Measurements from ENCODE around the gene MYL11.

The MYL11 gene

DNA sequence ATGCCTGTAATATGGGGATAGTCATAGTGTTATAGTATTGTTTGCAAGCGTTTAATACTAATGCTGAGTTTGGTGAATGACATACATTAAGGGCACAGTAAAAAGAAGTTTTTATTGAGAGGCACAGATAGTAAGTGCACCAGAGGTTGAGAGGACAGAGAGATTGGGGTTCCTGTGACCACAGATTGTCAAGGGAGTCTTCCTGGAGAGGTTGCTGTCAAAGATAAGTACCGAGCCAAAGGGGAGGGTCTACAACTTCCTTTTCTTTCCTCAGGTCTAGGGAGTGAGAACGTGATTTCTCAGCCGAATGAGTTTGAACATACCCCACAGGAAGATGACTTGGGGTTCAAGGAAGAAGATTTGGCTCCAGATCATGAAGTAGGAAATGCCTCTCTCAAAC, 22.5 kb downstream of the MYL11 start:
- DNase-seq: no peak

DNA sequence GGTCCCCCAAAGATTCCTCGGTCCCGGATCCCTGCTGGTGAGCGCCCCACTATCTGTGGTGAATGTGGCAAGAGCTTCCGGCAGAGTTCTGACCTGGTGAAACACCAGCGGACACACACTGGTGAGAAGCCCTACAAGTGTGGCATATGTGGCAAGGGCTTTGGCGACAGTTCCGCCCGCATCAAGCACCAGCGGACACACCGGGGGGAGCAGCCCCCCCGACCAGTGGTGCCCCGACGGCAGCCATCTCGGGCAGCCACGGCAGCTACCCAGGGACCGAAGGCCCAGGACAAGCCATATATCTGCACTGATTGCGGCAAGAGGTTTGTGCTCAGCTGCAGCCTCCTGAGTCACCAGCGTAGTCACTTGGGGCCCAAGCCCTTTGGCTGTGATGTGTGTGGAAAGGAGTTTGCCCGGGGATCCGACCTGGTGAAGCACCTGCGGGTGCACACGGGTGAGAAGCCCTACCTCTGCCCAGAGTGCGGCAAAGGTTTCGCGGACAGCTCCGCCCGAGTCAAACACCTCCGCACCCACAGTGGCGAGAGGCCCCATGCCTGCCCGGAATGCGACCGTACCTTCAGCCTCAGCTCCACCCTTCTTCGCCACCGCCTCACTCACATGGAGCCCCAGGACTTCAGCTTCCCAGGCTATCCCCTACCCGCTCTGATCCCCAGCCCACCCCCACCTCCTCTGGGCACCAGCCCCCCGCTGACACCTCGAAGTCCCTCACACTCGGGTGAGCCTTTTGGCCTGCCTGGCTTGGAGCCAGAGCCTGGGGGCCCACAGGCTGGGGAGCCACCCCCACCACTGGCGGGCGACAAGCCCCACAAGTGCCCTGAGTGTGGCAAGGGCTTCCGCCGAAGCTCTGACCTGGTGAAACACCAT, 23.4 kb downstream of the MYL11 start:
- DNase-seq: no peak

DNA sequence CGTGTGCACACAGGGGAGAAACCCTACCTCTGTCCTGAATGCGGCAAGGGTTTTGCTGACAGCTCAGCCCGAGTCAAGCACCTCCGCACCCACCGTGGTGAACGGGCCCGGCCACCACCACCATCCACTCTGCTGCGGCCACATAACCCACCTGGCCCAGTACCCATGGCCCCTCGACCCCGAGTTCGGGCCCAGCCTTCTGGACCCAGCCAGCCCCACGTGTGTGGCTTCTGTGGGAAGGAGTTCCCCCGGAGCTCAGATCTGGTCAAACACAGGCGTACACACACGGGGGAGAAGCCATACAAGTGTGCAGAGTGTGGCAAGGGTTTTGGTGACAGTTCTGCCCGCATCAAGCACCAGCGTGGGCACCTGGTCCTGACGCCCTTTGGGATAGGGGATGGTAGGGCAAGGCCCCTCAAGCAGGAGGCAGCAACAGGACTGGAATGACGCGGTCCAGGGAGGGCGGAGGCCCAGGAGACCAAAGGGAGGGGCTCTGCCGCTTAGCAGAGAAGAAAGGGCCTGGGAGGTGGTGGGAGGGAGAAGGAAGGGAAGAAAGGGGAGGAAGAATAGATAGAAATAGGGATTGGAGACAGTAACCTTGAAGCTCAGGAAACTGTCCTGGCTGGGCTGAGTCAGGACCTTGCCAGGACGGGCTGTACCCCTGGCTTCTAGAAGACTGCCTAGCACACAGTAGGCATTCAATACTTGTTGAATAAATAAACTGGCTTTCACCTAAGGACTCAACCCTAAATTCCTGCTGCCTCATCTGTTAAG, 24.2 kb downstream of the MYL11 start:
- no peak for DNase-seq

DNA sequence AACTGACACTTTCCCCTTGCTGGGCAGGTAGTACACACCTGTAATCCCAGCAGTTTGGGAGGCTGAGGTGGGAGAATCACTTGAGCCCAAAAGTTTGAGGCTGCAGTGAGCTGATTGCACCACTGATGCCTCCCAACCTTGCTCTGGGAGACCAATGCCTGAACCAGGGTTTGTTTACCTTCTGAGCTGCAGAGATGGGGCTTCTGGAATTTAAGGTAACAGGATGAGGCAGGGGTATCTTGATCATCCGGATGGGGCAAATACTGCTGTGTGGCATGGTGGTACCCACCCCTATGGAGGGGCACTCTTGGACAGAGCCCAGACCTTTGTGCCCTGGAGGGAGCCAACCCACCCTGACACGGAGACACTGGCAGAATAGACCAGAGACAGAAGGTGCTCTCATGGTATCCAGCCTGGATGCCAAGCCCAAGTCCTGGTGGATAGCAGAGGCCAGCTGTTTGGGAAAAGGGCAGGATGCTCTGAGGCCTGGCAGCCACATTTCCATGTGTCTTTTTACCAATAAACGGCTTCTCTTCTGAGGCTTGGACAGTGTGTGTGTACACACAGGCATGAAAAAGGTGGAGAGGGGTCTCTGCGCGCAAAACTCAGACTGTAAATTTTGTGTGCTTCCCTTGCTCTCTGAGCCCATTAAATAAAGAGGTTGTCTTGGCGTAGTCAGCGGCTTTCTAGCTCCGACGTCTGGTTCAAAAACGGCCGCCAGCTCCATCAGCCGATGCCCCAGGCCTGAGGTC, 25.0 kb downstream of the MYL11 start:
- DNase-seq: no peak

DNA sequence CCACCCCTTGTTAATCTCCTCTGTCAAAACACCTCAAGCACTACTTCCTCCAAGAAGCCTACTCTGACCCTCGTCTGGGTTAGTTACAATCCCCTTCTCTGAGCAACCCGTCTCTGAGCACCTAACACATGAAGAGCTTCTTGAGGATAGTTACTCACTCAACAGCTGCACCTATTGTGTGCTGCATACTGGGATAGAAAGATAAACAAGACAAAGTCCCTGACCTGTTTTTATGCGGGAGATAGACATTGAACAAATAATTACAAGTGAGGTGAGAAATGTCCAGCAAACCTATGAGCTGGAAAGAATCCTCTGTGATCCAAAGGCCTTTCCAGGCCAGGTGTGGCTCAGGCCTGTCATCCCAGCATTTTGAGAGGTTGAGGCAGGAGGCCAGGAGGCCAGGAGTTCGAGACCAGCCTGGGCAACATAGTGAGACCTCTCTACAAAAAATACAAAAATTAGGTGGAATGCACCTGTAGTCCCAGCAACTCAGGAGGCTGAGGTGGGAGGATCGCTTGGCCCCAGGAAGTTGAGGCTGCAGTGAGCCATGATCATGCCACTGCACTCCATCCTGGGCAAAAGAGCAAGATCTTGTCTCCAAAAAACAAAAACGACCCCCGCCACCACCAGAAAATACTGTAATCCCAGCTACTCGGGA, 27.3 kb downstream of the MYL11 start:
- DNase-seq: no peak

DNA sequence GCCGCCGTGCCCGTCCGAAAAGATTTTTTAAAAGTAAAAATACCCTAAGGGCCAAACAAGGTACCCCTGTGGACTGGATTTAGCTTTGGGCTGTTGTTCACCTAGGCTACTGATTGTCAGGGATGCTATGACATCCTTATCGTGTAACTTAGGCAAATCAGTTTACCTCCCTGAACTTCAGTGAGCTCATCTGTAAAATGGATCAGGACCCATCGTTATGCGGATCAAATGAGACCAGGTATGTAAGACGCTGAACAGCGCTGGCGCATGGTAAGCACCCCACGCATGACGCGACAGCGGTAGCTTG, 32.1 kb downstream of the MYL11 start:
- DNase-seq: no peak

DNA sequence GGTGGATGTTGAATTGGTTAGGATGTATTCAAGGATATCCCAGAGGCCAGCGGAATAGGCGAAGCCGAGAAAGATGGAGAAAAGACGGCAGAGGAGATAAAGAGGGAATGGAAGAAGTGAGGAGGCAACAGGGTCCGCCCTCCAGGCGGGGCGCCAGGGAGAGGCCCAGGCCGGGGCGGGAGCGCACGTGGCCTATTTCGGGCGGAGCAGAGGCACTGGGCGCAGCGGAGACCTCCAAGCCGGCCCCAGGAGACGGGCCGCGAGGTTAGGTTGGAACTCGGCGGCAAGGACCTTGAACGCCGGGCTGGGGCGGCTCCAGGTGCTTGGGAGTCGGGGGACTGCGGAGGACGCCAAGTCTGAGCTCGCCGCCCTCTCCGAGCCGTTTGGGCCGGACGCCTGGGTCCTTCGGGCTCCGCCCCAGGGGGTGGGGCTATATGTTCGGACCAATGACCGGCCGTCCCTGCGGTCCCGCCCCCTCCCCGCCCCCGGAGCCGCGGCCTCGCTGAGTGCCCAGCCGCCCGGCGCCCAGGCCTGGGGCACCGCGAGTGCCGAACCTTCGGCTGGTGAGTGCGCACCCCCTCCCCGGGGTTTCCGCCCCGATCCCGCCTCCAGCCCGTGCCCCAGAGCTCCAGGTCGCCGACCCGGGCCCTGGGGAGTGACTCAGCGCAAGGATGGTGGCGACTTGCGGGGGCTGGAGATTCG, 32.7 kb downstream of the MYL11 start, which contains the start of gene ZNF771:
TSS of gene ZNF771 (plus strand) at position 505 of the 702 bp plus-strand sequence. CDS start 448 bp downstream, outside the sequence.
- DNase-seq: peak; percentile 89

DNA sequence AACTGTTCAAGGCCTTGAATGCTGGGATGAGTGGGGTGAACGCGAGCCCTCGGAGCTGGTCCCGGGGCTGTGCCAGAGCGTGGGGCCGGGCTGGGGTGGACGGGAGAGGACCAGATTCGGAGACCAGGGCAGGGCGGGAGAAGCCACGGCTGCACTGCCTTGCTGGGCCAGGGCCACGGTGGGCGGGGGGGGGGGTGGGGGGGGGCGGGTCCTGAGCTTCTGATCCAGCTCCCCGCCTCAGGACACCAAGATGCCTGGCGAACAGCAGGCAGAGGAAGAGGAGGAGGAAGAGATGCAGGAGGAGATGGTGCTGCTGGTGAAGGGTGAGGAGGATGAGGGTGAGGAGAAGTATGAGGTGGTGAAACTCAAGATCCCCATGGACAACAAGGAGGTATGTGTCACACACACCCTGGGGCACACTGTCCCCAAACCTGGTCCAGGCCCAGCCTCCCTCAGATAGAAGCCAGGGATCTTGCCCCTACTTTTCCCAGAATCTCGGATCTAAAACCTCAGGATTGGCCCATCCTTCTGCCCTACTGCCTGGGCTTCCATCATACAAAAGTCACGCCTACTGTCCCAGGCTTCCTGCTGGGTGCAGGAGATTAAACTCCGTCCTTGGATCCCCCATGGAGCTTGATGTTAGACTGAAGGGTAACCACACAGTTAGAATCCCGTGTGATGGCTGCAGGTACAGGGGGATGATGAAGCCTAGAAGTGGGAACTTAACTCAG, 33.4 kb downstream of the MYL11 start:
- DNase-seq: peak; percentile 36

DNA sequence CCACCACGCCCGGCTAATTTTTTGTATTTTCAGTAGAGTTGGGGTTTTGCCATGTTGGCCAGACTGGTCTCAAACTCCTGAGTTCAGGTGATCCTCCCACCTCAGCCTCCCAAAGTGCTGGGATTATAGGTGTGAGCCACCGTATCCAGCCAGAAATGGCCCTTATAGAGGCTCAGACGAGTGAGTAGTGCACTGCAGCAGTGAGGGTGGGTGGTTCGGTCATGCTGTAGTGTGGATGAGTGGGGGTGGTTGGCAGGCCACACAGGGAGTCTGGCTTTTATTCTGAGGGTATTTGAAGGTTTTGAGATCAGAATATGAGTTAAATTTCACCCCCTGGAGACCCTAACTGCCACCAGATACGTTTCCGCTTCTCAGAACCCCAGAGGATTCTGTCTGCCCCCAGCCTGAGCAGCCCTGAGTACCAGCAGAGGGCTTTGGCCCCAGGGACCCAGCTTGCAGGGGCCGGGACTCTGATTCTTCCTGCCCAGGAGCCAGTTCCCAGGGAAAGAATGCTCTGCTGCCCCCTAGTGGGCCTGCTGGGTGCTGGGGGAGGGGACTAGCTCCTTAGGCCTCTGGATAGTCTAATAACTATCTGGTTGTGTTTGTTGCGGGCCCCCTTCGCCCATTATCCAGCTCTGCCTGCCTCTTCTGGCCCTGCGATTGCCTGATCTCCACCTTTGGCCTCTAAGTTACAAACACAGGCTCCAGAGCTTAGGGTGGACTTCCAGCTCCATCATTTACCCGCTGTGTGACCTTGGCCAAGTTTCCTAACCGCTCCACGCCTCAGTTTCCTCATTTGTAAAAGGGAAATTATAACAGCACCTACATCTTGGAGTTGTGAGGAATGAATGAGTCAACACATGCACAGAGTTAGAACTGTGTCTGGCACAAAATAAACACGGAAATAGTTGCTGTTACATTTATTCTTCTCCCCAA, 34.8 kb downstream of the MYL11 start:
- DNase-seq: peak; percentile 86

DNA sequence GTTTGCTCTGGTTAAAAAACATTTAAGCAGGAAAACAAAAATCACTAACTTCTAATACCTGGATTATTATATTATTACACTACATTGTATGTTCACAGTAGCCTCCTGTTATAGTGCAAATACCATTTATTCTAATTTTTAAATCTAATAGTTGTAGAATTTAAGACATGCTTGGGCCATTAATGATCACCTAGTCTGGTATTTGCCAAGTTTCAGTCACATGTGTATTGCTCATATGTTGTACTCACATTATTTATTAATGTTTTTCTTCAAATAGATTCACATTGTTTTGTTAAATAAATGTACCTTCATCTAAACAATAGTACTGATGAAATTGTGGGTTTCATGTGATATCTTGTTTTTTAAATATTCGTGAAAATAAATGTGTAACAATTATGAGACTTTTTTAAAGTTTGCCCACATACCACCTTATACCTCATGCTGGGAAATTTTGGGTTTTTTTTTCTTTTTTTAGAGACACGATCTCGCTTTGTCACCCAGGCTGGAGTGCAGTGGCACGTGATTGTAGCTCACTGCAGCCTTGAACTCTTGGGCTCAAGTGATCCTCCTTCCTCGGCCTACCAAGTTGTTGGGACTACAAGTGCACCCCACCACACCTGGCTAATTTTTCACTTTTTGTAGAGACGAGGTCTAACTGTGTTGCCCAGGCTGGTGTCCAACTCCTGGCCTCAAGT, 38.7 kb downstream of the MYL11 start:
- DNase-seq: no peak

DNA sequence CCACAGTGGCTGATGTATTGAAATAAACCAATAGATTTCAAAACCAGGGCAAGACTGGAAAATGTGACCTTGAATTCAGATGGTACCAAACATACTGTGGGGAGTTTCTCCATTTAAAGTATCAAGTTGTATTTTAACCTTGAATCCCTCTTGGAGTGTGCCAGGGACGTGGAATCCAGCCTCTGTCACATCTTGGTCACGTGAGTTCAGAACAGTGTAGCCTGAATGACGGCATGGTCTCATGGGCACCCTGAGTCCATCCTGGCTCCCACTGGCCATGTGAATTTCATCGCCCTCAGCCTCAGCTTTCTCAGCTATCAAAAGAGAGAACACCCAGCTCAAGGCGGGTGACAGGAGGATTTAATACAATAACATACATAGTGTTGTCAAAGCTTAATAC, 39.6 kb downstream of the MYL11 start:
- DNase-seq: no peak

DNA sequence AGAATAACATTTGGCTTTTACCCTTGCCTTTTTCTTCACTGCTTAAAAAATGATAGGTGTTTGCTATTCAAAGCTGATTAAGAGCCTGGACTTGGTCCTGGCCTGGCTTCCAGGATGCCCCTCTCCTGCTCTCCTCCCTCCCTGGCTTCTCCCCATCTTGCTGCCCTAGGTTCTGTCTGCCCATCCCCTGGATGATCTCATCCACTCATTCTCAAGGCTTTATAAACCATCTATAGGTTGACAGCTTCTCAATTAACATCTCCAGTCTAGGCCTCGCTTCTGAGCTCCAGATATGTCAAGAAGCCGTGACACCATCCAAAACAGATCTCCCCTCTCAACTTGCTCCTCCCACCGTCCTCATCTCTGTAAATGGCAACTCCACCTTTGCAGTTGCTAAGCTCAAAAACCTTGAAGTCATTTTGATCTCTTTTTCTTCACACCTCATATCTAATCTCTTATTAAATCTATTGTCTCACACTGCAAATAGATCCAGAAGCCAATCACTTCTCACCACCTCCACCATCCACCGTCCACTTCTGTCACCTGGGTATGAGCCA, 41.5 kb downstream of the MYL11 start:
- no peak for DNase-seq

DNA sequence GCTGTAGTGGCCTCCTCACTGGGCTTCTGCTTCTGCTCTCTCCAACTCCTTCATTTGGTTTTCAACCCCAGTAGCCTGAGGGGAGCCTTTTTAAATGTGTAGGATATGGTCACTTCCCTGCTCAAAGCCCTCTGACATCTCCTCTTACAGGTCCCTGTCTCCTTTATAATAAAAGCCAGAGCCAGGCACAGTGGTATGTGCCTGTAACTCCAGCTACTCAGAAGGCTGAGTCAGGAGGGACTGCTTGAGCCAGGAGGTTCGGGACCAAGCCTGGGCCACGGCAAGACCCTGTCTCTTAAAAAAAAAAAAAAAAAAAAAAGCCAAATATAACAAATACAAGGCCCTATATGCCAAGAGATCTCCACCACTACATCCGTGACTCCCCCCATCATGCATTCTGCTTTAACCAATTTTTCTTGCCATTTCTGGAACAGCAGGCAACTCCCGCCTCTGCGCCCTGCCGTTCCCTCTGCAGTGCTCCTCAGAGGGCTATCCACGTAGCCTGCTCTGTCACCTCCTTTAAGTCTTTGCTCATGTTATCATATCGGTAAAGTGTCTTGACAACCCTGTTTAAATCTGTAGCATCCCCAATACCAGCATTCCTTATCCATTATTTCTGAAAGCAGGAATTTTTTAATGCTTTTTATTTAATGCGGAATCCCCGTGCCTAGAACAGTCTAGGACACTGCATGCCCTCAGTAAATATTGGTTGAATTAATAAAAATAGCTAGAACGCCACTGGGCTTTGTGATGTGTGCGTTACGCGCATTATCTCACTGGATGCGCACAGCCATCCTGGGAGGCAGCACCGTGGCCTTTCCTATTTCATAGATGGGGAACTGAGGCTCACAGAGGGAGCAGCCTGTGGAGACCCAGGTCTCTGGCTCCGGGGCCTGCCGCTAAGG, 42.3 kb downstream of the MYL11 start:
- DNase-seq: no peak

DNA sequence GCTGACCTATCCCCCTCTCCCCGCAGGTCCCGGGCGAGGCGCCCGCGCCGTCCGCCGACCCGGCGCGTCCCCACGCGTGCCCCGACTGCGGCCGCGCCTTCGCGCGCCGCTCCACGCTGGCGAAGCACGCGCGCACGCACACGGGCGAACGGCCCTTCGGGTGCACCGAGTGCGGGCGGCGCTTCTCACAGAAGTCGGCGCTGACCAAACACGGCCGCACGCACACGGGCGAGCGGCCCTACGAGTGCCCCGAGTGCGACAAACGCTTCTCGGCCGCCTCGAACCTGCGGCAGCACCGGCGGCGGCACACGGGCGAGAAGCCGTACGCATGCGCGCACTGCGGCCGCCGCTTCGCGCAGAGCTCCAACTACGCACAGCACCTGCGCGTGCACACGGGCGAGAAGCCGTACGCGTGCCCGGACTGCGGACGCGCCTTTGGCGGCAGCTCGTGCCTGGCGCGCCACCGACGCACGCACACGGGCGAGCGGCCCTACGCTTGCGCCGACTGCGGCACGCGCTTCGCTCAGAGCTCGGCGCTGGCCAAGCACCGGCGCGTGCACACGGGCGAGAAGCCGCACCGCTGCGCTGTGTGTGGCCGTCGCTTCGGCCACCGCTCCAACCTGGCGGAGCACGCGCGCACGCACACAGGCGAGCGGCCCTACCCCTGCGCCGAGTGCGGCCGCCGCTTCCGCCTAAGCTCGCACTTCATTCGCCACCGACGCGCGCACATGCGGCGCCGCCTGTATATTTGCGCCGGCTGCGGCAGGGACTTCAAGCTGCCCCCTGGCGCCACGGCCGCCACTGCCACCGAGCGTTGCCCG, 43.1 kb downstream of the MYL11 start:
- peak; percentile 88 for DNase-seq

DNA sequence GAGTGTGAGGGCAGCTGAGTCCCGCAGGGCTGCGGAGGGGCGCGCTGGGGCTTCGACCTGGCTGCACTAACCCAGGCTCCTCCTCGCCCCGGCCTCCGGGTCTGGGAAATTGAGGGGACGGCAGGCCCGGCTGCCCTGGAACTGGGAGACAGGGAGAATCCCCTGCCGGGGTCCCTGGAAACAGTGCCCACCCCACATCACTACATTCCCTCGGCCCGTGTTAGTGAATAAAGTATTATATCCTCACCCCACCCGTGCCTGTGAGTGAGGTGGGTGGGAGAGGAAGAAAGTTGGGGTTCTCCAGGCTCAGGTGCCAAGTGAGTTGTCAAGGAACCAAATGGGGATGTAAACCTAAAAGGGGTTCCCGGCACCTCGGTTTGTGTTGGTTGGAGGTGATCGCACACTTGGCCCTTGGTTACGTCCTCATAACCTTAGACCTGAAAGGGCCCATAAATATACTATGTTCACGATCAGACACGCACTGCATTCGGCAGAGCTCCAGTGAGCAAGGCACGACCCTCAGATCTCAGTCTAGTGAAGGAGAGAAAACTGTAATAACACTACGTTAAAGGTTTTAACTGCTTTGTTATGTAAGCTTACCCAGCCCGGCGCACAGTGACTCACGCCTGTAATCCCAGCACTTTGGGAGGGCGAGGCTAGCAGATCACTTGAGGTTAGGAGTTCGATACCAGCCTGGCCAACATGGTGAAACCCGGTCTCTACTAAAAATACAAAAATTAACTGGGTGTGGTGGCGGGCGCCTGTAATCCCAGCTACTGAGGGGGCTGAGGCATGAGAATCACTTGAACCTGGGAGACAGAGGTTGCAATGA, 44.0 kb downstream of the MYL11 start:
- DNase-seq: no peak

DNA sequence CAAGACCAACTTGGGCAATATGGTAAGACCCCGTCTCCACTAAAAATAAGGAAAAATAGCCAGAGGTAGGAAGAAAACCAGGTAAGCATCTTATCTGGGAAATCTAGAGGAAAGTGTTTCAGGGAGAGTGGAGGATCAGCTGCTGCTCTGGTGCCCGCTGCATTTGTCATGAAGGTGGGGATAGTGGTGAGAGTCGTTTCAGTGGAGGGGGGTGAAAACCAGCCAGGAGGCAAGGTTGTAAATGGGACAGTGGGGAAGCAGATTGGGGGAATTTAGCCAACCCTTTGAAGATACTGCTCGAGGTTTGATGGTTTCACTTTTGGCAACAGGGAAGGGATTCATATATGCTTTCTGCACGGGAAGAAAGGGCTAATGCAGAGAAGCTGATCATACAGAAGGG, 46.4 kb downstream of the MYL11 start:
- no peak for DNase-seq

All from EL (cell line).